Measurements from ENCODE around the gene GNS.

Gene GNS

GRCh38 chr12:64736771-64737170 is 22.4 kb downstream of the GNS start:
- no peak for DNase-seq (ENCODE audit: low read depth, low spot score)
- Histone ChIP-seq H3K4me1 (ENCODE audit: insufficient read depth, insufficient read length) (no peaks in the 10 kb centered on the region), H3K36me3 (ENCODE audit: insufficient read depth, insufficient read length, low read length) (peaks cover 70% of the 10 kb centered on the region), H3K9me3 (ENCODE audit: insufficient read depth, low read length) (no peaks in the 10 kb centered on the region), H3K27me3 (ENCODE audit: insufficient read depth, insufficient read length) (no peaks in the 10 kb centered on the region), H3K4me3 (ENCODE audit: insufficient read length, low read depth) (no peak overlapping the region), H3K9ac (ENCODE audit: insufficient read length, low read depth) (no peak overlapping the region)
- TF ChIP-seq SUZ12 (IDR thresholded peaks at IDR 0.05; ENCODE audit: extremely low read depth, insufficient read depth, insufficient read length) (no peak), YY1 (IDR thresholded peaks at IDR 0.05; ENCODE audit: insufficient read depth, insufficient read length) (no peak), ZNF274 (IDR thresholded peaks at IDR 0.05; ENCODE audit: low read depth, low read length) (no peak)

- Histone ChIP-seq H3K9ac (ENCODE audit: insufficient read length, low read depth) (no peak overlapping the region), H3K4me1 (ENCODE audit: insufficient read depth, insufficient read length) (no peaks in the 10 kb centered on the region), H3K4me3 (ENCODE audit: insufficient read length, low read depth) (no peak overlapping the region), H3K9me3 (ENCODE audit: insufficient read depth, low read length) (no peaks in the 10 kb centered on the region), H3K36me3 (ENCODE audit: insufficient read depth, insufficient read length, low read length) (peaks cover 59% of the 10 kb centered on the region), H3K27me3 (ENCODE audit: insufficient read depth, insufficient read length) (no peaks in the 10 kb centered on the region)
- no peak for DNase-seq (ENCODE audit: low read depth, low spot score)
- TF ChIP-seq ZNF274 (IDR thresholded peaks at IDR 0.05; ENCODE audit: low read depth, low read length) (no peak), SUZ12 (IDR thresholded peaks at IDR 0.05; ENCODE audit: extremely low read depth, insufficient read depth, insufficient read length) (no peak), YY1 (IDR thresholded peaks at IDR 0.05; ENCODE audit: insufficient read depth, insufficient read length) (no peak)
Observed at GRCh38 chr12:64735442-64735841, 23.8 kb downstream of the GNS start.

GRCh38 chr12:64733857-64734256 is 25.3 kb downstream of the GNS start:
- Histone ChIP-seq H3K4me3 (ENCODE audit: insufficient read length, low read depth) (no peak overlapping the region), H3K36me3 (ENCODE audit: insufficient read depth, insufficient read length, low read length) (peaks cover 45% of the 10 kb centered on the region), H3K27me3 (ENCODE audit: insufficient read depth, insufficient read length) (no peaks in the 10 kb centered on the region), H3K4me1 (ENCODE audit: insufficient read depth, insufficient read length) (no peaks in the 10 kb centered on the region), H3K9ac (ENCODE audit: insufficient read length, low read depth) (no peak overlapping the region), H3K9me3 (ENCODE audit: insufficient read depth, low read length) (no peaks in the 10 kb centered on the region)
- TF ChIP-seq ZNF274 (IDR thresholded peaks at IDR 0.05; ENCODE audit: low read depth, low read length): no peak
- no peak for TF ChIP-seq YY1 (IDR thresholded peaks at IDR 0.05; ENCODE audit: insufficient read depth, insufficient read length)
- no peak for TF ChIP-seq SUZ12 (IDR thresholded peaks at IDR 0.05; ENCODE audit: extremely low read depth, insufficient read depth, insufficient read length)
- DNase-seq (ENCODE audit: low read depth, low spot score): no peak

DNA sequence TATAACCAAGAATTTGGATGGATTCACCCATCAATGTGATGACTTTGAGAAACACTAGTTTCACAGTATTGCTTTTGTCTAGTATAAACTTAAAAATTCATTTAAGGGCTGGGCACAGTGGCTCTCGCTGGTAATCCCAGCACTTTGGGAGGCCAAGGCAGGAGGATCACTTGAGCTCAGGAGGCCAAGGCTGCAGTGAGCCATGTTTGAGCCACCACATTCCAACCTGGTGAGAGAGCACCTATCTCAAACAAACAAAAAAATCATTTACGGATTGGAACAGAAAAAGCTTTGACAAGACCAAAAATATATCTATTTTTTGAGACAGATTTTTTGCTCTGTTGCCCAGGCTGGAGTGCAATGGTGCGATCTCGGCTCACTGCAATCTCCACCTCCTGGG is 27.5 kb downstream of the GNS start:
- no peak overlapping the region for H3K4me3 ChIP-seq (ENCODE audit: insufficient read length, low read depth)
- H3K36me3 ChIP-seq (ENCODE audit: insufficient read depth, insufficient read length, low read length): peaks cover 35% of the 10 kb centered on the region
- no peak for DNase-seq (ENCODE audit: low read depth, low spot score)
- no peak overlapping the region for H3K9ac ChIP-seq (ENCODE audit: insufficient read length, low read depth)
- no peaks in the 10 kb centered on the region for H3K4me1 ChIP-seq (ENCODE audit: insufficient read depth, insufficient read length)
- H3K9me3 ChIP-seq (ENCODE audit: insufficient read depth, low read length): no peaks in the 10 kb centered on the region
- no peaks in the 10 kb centered on the region for H3K27me3 ChIP-seq (ENCODE audit: insufficient read depth, insufficient read length)
- TF ChIP-seq SUZ12 (IDR thresholded peaks at IDR 0.05; ENCODE audit: extremely low read depth, insufficient read depth, insufficient read length): no peak
- no peak for TF ChIP-seq ZNF274 (IDR thresholded peaks at IDR 0.05; ENCODE audit: low read depth, low read length)
- TF ChIP-seq YY1 (IDR thresholded peaks at IDR 0.05; ENCODE audit: insufficient read depth, insufficient read length): no peak

DNA sequence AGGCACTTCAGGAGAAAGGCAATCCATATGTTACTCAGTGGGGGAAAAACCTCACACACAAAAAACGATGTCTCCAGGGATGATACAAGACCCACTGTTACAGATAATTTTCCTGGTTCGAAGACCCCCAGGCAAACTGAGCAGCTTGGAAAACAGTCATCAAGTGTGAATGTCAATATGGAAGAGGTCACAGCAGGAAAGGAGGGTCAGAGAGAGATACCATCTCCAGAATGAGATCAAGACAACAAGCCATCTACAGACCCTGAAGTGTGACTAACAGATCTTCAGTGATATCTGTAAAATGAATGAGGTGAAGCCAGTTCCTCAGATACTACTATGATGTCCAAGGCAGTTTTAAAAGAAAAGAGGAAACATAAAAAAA is 28.6 kb downstream of the GNS start:
- Histone ChIP-seq H3K27me3 (ENCODE audit: insufficient read depth, insufficient read length) (no peaks in the 10 kb centered on the region), H3K36me3 (ENCODE audit: insufficient read depth, insufficient read length, low read length) (peaks cover 24% of the 10 kb centered on the region), H3K9ac (ENCODE audit: insufficient read length, low read depth) (no peak overlapping the region), H3K4me3 (ENCODE audit: insufficient read length, low read depth) (no peak overlapping the region), H3K4me1 (ENCODE audit: insufficient read depth, insufficient read length) (no peaks in the 10 kb centered on the region), H3K9me3 (ENCODE audit: insufficient read depth, low read length) (no peaks in the 10 kb centered on the region)
- no peak for DNase-seq (ENCODE audit: low read depth, low spot score)
- TF ChIP-seq YY1 (IDR thresholded peaks at IDR 0.05; ENCODE audit: insufficient read depth, insufficient read length) (no peak), SUZ12 (IDR thresholded peaks at IDR 0.05; ENCODE audit: extremely low read depth, insufficient read depth, insufficient read length) (no peak), ZNF274 (IDR thresholded peaks at IDR 0.05; ENCODE audit: low read depth, low read length) (no peak)

GRCh38 chr12:64729909-64730587 is 29.2 kb downstream of the GNS start:
- H3K4me3 ChIP-seq (ENCODE audit: insufficient read length, low read depth): no peak overlapping the region
- no peaks in the 10 kb centered on the region for H3K27me3 ChIP-seq (ENCODE audit: insufficient read depth, insufficient read length)
- no peak for DNase-seq (ENCODE audit: low read depth, low spot score)
- H3K9ac ChIP-seq (ENCODE audit: insufficient read length, low read depth): no peak overlapping the region
- H3K4me1 ChIP-seq (ENCODE audit: insufficient read depth, insufficient read length): no peaks in the 10 kb centered on the region
- TF ChIP-seq YY1 (IDR thresholded peaks at IDR 0.05; ENCODE audit: insufficient read depth, insufficient read length): no peak
- TF ChIP-seq SUZ12 (IDR thresholded peaks at IDR 0.05; ENCODE audit: extremely low read depth, insufficient read depth, insufficient read length): no peak
- no peaks in the 10 kb centered on the region for H3K9me3 ChIP-seq (ENCODE audit: insufficient read depth, low read length)
- peaks cover 22% of the 10 kb centered on the region for H3K36me3 ChIP-seq (ENCODE audit: insufficient read depth, insufficient read length, low read length)

- Histone ChIP-seq H3K4me3 (ENCODE audit: insufficient read length, low read depth) (no peak overlapping the region), H3K27me3 (ENCODE audit: insufficient read depth, insufficient read length) (no peaks in the 10 kb centered on the region), H3K36me3 (ENCODE audit: insufficient read depth, insufficient read length, low read length) (peaks cover 46% of the 10 kb centered on the region), H3K9ac (ENCODE audit: insufficient read length, low read depth) (no peak overlapping the region), H3K9me3 (ENCODE audit: insufficient read depth, low read length) (no peaks in the 10 kb centered on the region), H3K4me1 (ENCODE audit: insufficient read depth, insufficient read length) (no peaks in the 10 kb centered on the region)
- DNase-seq (ENCODE audit: low read depth, low spot score): no peak
- no peak for TF ChIP-seq SUZ12 (IDR thresholded peaks at IDR 0.05; ENCODE audit: extremely low read depth, insufficient read depth, insufficient read length)
- no peak for TF ChIP-seq YY1 (IDR thresholded peaks at IDR 0.05; ENCODE audit: insufficient read depth, insufficient read length)
- no peak for TF ChIP-seq ZNF274 (IDR thresholded peaks at IDR 0.05; ENCODE audit: low read depth, low read length)
Observed at GRCh38 chr12:64724201-64724745, 34.9 kb downstream of the GNS start.

Data from NT2/D1 (cell line).